SK-N-MC (cell line): Measurements from ENCODE around the gene TPSAB1.

Experiments
- EZH2 ChIP-seq: fragments of 200-600 bp; sonication (generic); IDR thresholded peaks from one replicate; pipeline ENCODE4 v1.6.1; 2017; ENCODE audit warnings: antibody characterized with exemption
- FOXP2 ChIP-seq: optimal IDR thresholded peaks from 2 replicates; pipeline ENCODE3; 2011; ENCODE audit warnings: mild to moderate bottlenecking, moderate library complexity; ENCODE audit not compliant: insufficient read depth; ENCODE audit errors: extremely low read length, control extremely low read depth
- POLR2AphosphoS5 ChIP-seq: IDR thresholded peaks from 2 replicates; pipeline ENCODE4 v1.6.1; 2012; ENCODE audit warnings: mild to moderate bottlenecking, low read depth, low read length, borderline replicate concordance

DNA sequence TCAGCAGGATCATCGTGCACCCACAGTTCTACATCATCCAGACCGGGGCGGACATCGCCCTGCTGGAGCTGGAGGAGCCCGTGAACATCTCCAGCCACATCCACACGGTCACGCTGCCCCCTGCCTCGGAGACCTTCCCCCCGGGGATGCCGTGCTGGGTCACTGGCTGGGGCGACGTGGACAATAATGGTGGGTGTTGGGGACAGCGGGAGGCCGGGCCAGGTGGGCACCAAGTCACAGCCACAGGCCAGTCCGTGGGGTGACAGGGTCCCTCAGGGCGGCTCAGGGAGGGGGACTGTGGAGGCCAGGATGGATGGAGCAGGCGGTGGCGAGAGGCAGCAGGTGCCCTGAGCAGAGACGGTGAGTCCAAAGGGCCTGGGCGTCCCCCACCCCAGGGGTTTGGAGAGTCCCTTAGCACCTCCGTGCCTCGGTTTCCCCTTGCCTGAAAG, 16.4 kb downstream of the TPSAB1 start:
- TF ChIP-seq FOXP2 (no peak), POLR2AphosphoS5 (no peak), EZH2 (no peak)
